GM21737 (cell line): Measurements from ENCODE around the gene TCF25.
"Not testable (repeated sequence)": the region's sequence is repeated elsewhere in the genome, so short reads cannot be mapped to it uniquely, and the experiment has no call there.

Experiments used
- ATAC-seq: cut with Tn5 transposase; IDR thresholded peaks from one replicate; pipeline ENCODE4 v1.9.1; 2021; ENCODE audit warnings: mild to moderate bottlenecking, moderate library complexity; ENCODE audit not compliant: unreplicated experiment

Gene TCF25

GRCh38 chr16:89873109-89873971 lies at the start of gene TCF25:
Gene TCF25 (plus strand): TSS chr16:89873592. CDS start chr16:89873668, 76 bp downstream.
- ATAC-seq = peak; percentile 43

- ATAC-seq = not testable (repeated sequence)
These were observed 49.6 kb upstream of the TCF25 start for GRCh38 chr16:89823824-89824148.

GRCh38 chr16:89826531-89827382 lies 46.6 kb upstream of the TCF25 start:
- ATAC-seq = no peak

- no peak for ATAC-seq
These were observed 45.8 kb upstream of the TCF25 start for GRCh38 chr16:89827383-89828198.

- ATAC-seq = no peak
These were observed 45.1 kb upstream of the TCF25 start, which contains the start of gene SPIRE2 for GRCh38 chr16:89828199-89828869. Gene SPIRE2 (plus strand): TSS chr16:89828475. CDS start chr16:89828551, 76 bp downstream.

- ATAC-seq = no peak
These were observed 44.3 kb upstream of the TCF25 start for GRCh38 chr16:89828870-89829629.

- ATAC-seq = no peak
These were observed 43.6 kb upstream of the TCF25 start for GRCh38 chr16:89829630-89830437.

GRCh38 chr16:89831810-89832328 lies 41.5 kb upstream of the TCF25 start:
- no peak for ATAC-seq

- ATAC-seq = not testable (repeated sequence)
These were observed 39.6 kb upstream of the TCF25 start for GRCh38 chr16:89833664-89834363.

- not testable (repeated sequence) for ATAC-seq
These were observed 38.5 kb upstream of the TCF25 start for GRCh38 chr16:89834813-89835363.

- ATAC-seq = not testable (repeated sequence)
These were observed 36.9 kb upstream of the TCF25 start for GRCh38 chr16:89836484-89836883.

- no peak for ATAC-seq
These were observed 36.3 kb upstream of the TCF25 start for GRCh38 chr16:89837014-89837546.

GRCh38 chr16:89841275-89841674 lies 32.1 kb upstream of the TCF25 start:
- ATAC-seq = no peak

- ATAC-seq = no peak
These were observed 30.7 kb upstream of the TCF25 start for GRCh38 chr16:89842471-89843408.

GRCh38 chr16:89843409-89844350 lies 29.7 kb upstream of the TCF25 start:
- ATAC-seq = no peak
